Measurements from ENCODE around the gene TJP1.

DNA sequence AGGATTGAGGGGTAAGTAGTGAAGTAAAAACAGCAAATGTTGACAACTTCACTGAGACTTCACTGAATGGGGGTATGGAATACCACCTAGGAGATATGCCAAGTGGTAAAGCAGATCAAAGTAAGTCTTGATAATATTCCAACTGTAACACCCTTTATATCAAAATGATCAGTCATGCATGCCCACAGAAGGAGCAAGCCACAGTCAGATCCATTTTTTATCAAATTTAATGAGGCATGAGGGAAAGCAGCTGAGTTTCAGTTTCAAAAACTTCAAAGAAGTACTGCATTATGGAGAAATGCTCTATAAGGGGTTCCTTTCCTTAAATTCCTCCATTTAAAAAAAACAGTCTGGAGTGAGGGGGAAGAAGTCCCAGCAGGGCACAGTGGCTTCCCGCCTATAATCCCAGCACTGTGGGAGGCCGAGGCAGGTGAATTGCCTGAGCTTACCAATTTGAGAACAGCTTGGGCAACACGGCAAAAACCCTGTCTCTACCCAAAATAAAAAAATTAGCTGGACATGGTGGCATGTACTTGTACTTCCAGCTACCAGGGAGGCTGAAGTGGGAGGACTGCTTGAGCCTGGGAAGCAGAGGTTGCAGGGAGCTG lies 56.9 kb downstream of the TJP1 start:
- TF ChIP-seq GATA2 (IDR thresholded peaks at IDR 0.05; ENCODE audit: low read depth, low read length) = no peak
- no peak for TF ChIP-seq GATA3 (IDR thresholded peaks at IDR 0.05; ENCODE audit: low read depth, low read length)
